HG02678 (cell line): ENCODE measurements around the gene DIPK1A.

Experiments
- ATAC-seq: cut with Tn5 transposase; IDR thresholded peaks from one replicate; pipeline ENCODE4 v1.9.1; 2021; ENCODE audit warnings: mild to moderate bottlenecking, moderate library complexity; ENCODE audit not compliant: unreplicated experiment

DIPK1A gene

GRCh38 chr1:92961131-92961895 is at the start of gene DIPK1A:
Gene DIPK1A, minus strand, starts transcription at chr1:92961462. Its CDS starts 33 bp downstream, at chr1:92961429.
- peak; percentile 44 for ATAC-seq

DNA sequence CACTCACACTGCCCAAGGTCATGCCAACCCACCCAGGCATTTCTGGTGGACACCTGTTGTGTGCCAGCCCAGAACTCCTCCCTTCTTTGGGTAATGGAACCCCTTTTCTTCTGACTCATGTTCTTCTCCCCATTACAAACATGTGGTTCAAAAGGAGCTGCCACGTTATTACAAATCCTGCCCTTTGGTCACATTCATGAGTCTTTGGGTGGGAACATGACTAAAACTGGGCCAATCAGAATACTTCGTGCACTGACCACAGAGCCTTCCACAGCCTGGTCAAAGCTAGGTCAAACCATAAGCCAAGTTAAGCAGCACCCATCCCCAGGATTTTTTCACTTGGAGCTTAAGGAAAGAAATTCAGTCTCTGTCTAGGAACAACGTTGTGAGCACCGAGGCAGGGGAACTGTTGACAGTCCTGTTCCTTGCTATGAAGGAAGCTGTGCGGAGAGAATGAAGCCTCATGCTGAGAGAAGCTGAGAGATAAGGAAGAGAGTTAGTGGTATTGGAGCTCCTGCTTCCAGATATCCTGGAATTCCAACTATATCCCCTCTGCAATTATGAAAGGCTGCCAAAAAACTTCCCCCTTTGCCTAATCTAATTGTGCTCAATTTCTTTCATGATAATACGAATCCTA is 46.8 kb upstream of the DIPK1A start:
- no peak for ATAC-seq

DNA sequence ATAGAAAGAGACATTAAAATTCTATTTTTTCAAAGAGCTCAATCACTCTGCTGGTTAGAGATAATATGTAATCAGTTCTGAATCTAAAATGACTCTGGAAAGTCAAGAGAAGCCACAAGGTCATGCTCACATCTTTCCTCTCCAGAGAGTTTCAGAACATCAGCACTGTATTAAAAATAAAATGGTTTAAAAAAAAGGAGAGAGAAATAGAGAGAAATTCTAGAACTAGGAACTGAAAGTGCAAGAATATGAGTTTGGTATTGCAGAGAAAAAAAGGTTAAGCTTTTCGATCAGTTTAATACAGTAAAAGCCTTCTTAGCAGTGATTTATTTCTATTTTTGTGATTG is 44.0 kb upstream of the DIPK1A start:
- no peak for ATAC-seq

DNA sequence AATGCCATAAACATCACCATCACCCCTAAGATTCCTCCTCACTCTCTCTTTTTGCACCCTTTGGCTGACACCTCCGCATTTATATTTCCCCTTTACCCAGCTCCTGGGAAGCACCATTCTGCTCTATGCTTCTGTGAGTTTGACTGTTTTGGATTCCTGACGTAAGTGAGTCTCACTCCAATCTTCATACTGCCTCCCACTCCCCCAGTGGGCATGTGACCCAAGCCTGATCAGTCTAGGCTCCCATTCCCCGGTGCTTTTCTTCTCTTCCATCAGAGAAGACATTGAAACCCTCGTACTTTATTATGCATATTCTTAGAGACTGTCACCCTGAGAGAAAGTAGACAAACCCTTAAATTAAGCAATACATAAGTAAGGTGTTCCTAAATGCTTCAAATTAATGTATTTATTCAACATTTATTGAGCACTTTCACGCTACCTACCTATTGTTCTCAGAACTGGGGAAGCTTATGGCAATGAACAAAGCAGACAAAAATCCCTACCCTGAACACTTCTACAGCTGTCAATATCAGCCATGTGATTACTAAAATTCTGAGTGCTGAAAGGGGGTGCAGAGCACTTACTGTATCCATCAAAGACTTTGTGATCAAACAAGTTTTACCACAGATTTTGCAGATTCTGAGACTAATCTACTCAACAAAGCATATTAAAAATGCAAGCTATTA is 43.4 kb upstream of the DIPK1A start:
- no peak for ATAC-seq

DNA sequence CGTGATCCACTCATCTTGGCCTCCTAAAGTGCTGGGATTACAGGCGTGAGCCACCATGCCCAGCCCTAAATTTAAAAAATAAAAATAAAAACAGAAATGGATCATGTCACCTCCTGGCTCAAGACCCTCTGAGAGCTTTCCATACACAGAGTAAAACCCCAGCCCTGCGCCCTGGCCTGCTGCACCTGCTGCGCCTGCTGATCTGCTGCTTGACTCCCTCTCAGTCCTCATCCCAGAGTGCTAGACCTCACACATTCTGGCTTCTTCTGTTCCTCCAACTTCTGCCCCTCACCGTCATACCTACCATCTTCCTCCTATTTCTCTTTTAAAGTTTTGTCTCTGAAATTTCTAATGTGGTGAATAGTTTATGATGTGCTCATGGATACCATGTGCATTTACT is 42.7 kb upstream of the DIPK1A start:
- no peak for ATAC-seq

DNA sequence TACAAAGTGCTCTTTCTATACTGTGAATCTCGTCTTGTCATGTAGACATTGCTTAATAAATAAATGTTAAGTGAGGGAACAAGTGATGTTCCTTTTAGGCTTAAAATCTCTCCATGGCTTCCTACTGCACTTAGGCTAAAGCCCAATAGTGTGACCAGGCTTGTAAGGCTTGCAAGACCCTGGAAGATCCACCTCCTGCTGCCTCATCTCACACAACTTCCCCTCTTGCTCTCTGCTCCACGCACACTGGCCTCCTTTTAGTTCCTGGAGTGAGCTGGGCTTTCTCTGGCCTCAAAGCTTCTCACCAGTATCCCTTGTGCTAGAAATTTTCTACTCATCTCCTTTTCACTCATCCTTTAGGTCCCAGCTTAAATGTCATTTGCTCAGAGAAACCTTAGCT is 41.5 kb upstream of the DIPK1A start:
- no peak for ATAC-seq

GRCh38 chr1:93001893-93002292 is 40.6 kb upstream of the DIPK1A start:
- no peak for ATAC-seq

- ATAC-seq = no peak
Observed at GRCh38 chr1:93000751-93001175, 39.5 kb upstream of the DIPK1A start.

DNA sequence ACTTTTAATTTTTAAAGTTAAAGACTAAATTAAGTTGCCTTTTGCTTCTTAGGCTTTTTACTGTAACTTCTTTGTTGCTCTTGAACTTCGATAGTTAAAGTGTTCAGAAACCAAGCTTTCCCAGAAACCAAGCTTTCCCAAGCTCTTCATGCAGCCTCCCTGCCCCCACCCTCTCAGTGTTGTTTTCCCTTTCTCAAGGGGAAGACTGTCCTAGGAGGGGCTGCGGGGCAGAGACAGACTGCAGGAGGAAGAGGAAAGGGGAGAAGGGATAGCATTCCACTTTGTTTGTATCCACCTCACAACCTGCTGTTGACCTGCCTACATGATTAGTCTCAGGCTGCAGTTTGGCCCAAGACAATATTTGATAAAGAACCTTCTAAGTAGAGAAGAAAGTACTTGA is 39.0 kb upstream of the DIPK1A start:
- no peak for ATAC-seq

GRCh38 chr1:92998821-92999220 is 37.6 kb upstream of the DIPK1A start:
- no peak for ATAC-seq

DNA sequence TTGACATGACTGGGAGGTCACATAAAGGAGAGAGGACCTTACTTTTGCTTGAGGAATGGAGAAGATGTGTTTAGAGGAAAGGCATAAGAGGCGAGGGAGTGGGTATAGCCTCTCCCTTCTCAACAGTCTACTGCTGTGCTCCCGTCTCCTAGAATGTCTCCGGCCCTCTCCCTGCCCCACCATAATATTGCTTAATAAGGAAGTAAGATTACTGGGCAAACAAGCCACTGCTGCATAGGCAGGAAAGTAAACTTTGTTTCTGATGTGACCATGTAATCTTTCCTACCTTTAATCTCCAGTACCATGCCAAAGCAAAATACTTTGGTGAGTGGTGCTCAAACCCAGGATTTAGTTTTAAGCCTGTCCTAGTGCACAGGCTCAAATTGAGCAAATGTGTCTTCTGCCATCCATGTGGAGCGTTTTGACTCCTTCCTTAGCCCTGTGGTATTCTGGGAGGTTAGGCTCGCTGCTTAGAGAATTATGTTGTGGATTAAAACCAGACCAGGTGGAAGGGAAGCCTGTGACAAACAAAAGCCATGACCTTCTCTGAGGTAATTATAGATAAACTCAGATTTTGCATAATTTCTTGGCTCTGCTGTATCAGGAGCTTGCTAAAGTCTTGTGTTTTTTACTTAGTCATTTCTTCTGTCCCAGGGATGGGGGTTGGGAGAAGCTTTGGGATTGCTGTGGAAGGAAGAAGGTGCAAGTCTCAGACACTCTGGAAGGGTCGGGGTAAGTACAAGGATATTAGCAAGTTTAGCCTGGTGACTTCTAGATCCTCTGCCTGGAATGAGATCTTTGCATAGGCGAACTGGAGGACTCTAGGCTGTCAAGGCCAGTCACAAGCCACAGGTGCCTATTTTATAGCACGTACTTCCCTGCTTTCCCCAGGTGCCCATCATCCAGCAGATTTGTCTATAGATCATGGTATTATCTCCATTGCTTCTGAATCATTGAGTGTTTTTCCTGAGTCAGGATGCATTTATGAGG is 34.5 kb upstream of the DIPK1A start:
- no peak for ATAC-seq

GRCh38 chr1:92994105-92994712 is 32.9 kb upstream of the DIPK1A start:
- ATAC-seq = peak; percentile 80

DNA sequence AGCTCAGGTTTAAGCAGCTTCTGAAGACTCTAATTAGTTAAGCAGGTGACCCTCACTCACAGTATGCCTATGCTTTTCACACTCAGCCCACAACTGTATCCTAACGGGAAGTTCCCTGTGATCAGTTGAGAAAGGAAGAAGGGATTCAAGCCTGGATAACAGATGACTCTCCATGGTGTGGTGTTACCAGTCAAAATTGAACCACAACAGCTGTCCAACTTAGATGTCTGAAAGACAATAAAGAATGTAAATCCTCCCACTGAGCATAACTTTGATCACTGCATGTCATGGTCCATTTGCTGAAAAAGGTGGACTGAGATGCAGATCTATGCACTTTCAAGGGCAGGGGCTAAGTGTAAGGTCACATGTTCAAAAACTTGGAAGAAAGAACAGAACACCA is 32.3 kb upstream of the DIPK1A start:
- ATAC-seq = no peak

DNA sequence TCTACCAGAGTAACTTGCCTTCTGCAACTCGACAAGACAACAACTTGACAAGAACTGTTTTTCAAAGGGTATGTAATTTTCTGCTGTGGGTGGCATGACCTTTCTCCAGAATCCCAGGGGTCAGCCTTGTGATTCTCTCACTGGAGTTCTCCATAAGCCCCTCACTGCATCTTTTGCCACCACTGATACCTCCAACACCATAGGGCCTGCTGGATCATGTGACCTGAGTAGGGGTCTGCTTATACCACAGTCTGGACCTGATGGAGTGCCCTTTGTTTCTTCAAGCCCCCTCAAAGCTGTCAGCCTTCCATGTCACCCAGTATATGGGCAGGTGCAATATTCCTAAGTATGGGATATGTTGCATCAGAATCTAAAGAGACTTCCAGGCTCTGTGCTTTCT is 31.6 kb upstream of the DIPK1A start:
- no peak for ATAC-seq

GRCh38 chr1:92992054-92992453 is 30.8 kb upstream of the DIPK1A start:
- ATAC-seq = no peak

GRCh38 chr1:92990828-92991227 is 29.6 kb upstream of the DIPK1A start:
- ATAC-seq = no peak

DNA sequence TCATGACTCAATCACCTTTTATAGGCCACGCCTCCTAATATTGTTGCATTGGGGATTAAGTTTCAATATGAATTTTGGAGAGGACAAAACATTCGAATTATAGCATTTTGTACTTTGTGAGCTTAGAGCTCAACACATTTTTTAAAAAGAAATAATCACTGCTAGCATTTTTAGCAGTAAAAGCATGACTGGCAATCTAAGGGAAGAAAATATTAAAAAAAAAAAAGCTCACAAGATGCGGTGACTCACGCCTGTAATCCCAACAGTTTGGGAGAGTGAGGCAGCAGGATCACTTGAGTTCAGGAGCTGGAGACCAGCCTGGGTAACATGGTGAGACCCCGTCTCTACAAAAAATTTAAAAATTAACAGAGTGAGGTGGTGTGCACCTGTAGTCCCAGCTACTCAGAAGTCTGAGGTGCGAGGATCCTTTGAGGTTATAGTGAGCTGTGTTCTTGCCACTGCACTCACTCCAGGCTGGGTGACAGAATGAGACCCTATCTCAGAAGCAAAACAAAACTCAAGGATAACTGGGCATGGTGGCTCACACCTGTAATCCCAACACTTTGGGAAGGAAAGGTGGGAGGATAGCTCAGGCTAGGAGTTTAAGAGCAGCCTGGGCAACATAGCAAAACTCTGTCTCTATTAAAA is 28.8 kb upstream of the DIPK1A start:
- no peak for ATAC-seq

GRCh38 chr1:92989253-92989652 is 28.0 kb upstream of the DIPK1A start:
- ATAC-seq = no peak

- ATAC-seq = no peak
Observed at GRCh38 chr1:92987462-92987861, 26.2 kb upstream of the DIPK1A start.

DNA sequence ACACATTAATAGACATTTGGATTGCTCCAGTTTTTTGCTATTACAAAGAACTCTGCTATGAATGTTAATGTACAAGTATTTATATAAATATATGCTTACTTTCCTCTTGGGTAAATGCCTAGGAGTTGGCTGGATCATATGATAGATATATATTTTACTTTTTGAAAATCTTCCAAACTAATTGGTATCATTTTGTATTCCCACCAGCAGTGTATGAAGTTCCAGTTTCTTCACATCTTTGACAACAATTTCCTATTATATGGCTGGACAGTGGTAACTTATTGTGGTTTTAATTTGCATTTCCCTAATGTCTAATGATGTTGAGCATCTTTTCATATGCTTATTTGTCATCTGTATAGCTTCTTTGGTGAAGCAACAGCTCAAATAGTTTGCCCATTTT is 23.8 kb upstream of the DIPK1A start:
- ATAC-seq = no peak
